H1 (cell line): ENCODE measurements around the gene DOCK11. TPM values are rescaled to one million over a fixed set of nuclear protein-coding genes. Genes with fewer than 3 reads are reported as not detected.

Source experiments
- CTCF ChIA-PET: fragments of 300-600 bp; sonication (Branson Sonifier 250); formaldehyde crosslinking; loops from one replicate; lab custom pipeline; 2021; ENCODE audit not compliant: partially characterized antibody; lab: Charles Lee
- POLR2A ChIA-PET: fragments of 300-600 bp; sonication (Branson Sonifier 250); formaldehyde crosslinking; loops from one replicate; lab custom pipeline; 2021; ENCODE audit warnings: inconsistent platforms; ENCODE audit not compliant: partially characterized antibody; lab: Charles Lee
- DNase-seq, 2 experiments: peaks; one replicate each; pipeline versions ENCODE4 v3.0.0 to v3.0.0-alpha.2; 2010 to 2022; ENCODE audit warnings: low spot score in 2 of 2, low read depth in 1 of 2, mixed read lengths in 1 of 2
- FAIRE-seq: peaks from 2 replicates; lab custom pipeline; 2011; peaks lifted over from hg19 to GRCh38; lab: Jason Lieb, UNC
- H2AFZ ChIP-seq: 2 replicates; pipeline ENCODE4 v1.8.1; 2012; ENCODE audit warnings: low read length, inconsistent platforms
- H2AK5ac ChIP-seq: 2 replicates; pipeline ENCODE4 v1.6.1; 2013; ENCODE audit warnings: low read depth, low read length
- H2BK120ac ChIP-seq: replicated peaks from 2 replicates; pipeline ENCODE3; 2013; ENCODE audit warnings: low read depth, low read length, inconsistent platforms
- H2BK12ac ChIP-seq: 2 replicates; pipeline ENCODE4 v1.6.1; 2013; ENCODE audit warnings: low read depth, low read length
- H2BK15ac ChIP-seq: 2 replicates; pipeline ENCODE4 v1.6.1; 2013; ENCODE audit warnings: low read length
- H2BK20ac ChIP-seq: 2 replicates; pipeline ENCODE4 v1.6.1; 2013; ENCODE audit warnings: low read length
- H2BK5ac ChIP-seq: 2 replicates; pipeline ENCODE4 v1.6.1; 2013; ENCODE audit warnings: low read depth, low read length
- H3K14ac ChIP-seq: 2 replicates; pipeline ENCODE4 v1.6.1; 2013; ENCODE audit warnings: inconsistent platforms; ENCODE audit not compliant: insufficient read length
- H3K18ac ChIP-seq: 2 replicates; pipeline ENCODE4 v1.6.1; 2013; ENCODE audit warnings: low read length; ENCODE audit errors: extremely low read depth
- H3K23ac ChIP-seq: 2 replicates; pipeline ENCODE4 v1.6.1; 2013; ENCODE audit warnings: inconsistent platforms; ENCODE audit not compliant: insufficient read length
- H3K23me2 ChIP-seq: 2 replicates; pipeline ENCODE4 v1.6.1; 2013; ENCODE audit warnings: low read depth, low read length
- H3K27ac ChIP-seq: 2 replicates; pipeline ENCODE4 v1.6.1; 2011; ENCODE audit warnings: low read depth, low read length, inconsistent platforms
- H3K27me3 ChIP-seq, 4 experiments: replicated peaks in 1 of 4; 1 replicate in 1 of 4; 2 replicates in 3 of 4; pipeline versions ENCODE4 v1.6.1 to v1.8.1; 2011 to 2013; ENCODE audit warnings: low read length in 3 of 4, mild to moderate bottlenecking in 3 of 4, inconsistent platforms in 2 of 4, mixed read lengths in 2 of 4, moderate library complexity in 1 of 4; ENCODE audit not compliant: control insufficient read depth in 3 of 4, insufficient read depth in 3 of 4; ENCODE audit errors: extremely low read depth in 1 of 4
- H3K36me3 ChIP-seq, 4 experiments: 2 replicates each; pipeline versions ENCODE4 v1.6.1 to v1.8.1; 2011 to 2013; ENCODE audit warnings: mild to moderate bottlenecking in 4 of 4, low read length in 3 of 4, moderate library complexity in 2 of 4, control low read depth in 1 of 4, inconsistent platforms in 1 of 4; ENCODE audit not compliant: insufficient read depth in 4 of 4, control insufficient read depth in 2 of 4
- H3K4ac ChIP-seq: replicated peaks from 2 replicates; pipeline ENCODE3; 2013; ENCODE audit warnings: low read length, low read depth, mixed read lengths, inconsistent platforms; ENCODE audit not compliant: insufficient read length
- H3K4me1 ChIP-seq, 4 experiments: replicated peaks in 1 of 4; 1 replicate in 1 of 4; 2 replicates in 3 of 4; pipeline versions ENCODE4 v1.6.1 to v1.8.1; 2011 to 2013; ENCODE audit warnings: low read length in 3 of 4, inconsistent platforms in 2 of 4, mixed read lengths in 1 of 4; ENCODE audit not compliant: insufficient read depth in 4 of 4, control insufficient read depth in 3 of 4
- H3K4me2 ChIP-seq, 2 experiments: 2 replicates each; pipeline versions ENCODE4 v1.6.1 to v1.8.1; 2011 to 2013; ENCODE audit warnings: low read depth in 2 of 2, low read length in 2 of 2, control low read depth in 1 of 2, inconsistent platforms in 1 of 2, mild to moderate bottlenecking in 1 of 2; ENCODE audit not compliant: insufficient read depth in 1 of 2
- H3K4me3 ChIP-seq, 4 experiments: fragments of 200-600, 300-600 bp in 1 of 4; sonication (generic), shearing (Covaris generic), sonication (Bioruptor Twin) in 1 of 4; 2 replicates each; pipeline versions ENCODE4 v1.5.1 to v1.8.1; 2011 to 2016; ENCODE audit warnings: low read length in 4 of 4, low read depth in 3 of 4, control low read depth in 2 of 4, inconsistent platforms in 2 of 4, mild to moderate bottlenecking in 2 of 4, mixed read lengths in 1 of 4, moderate library complexity in 1 of 4; ENCODE audit not compliant: insufficient read depth in 2 of 4; ENCODE audit errors: extremely low read depth in 1 of 4
- H3K56ac ChIP-seq: replicated peaks from 2 replicates; pipeline ENCODE3; 2013; ENCODE audit warnings: low read depth, mild to moderate bottlenecking, mixed read lengths, low read length, inconsistent platforms; ENCODE audit not compliant: insufficient read length
- H3K79me1 ChIP-seq: 2 replicates; pipeline ENCODE4 v1.6.1; 2013; ENCODE audit warnings: low read depth, low read length, control low read depth
- H3K79me2 ChIP-seq, 2 experiments: 2 replicates each; pipeline versions ENCODE4 v1.6.1 to v1.8.1; 2012 to 2013; ENCODE audit warnings: low read length in 2 of 2, mild to moderate bottlenecking in 2 of 2, inconsistent platforms in 1 of 2; ENCODE audit not compliant: insufficient read depth in 2 of 2, control insufficient read depth in 1 of 2
- H3K9ac ChIP-seq, 4 experiments: replicated peaks in 1 of 4; 1 replicate in 1 of 4; 2 replicates in 3 of 4; pipeline versions ENCODE4 v1.6.1 to v1.8.1; 2011 to 2013; ENCODE audit warnings: low read depth in 3 of 4, low read length in 3 of 4, control low read depth in 2 of 4, mild to moderate bottlenecking in 2 of 4, moderate library complexity in 2 of 4, inconsistent platforms in 1 of 4; ENCODE audit errors: extremely low read depth in 1 of 4
- H3K9me3 ChIP-seq, 2 experiments: 2 replicates each; pipeline versions ENCODE4 v1.6.1 to v1.8.1; 2012 to 2013; ENCODE audit warnings: mild to moderate bottlenecking in 2 of 2, moderate library complexity in 2 of 2, control low read depth in 1 of 2, inconsistent platforms in 1 of 2, low read depth in 1 of 2, low read length in 1 of 2, mixed read lengths in 1 of 2; ENCODE audit not compliant: insufficient read depth in 2 of 2
- H4K20me1 ChIP-seq, 2 experiments: replicated peaks in 1 of 2; 2 replicates each; pipeline versions ENCODE3 to v1.8.1; 2011 to 2013; ENCODE audit warnings: inconsistent platforms in 2 of 2, low read length in 2 of 2, mild to moderate bottlenecking in 1 of 2; ENCODE audit not compliant: insufficient read depth in 2 of 2, control insufficient read depth in 1 of 2
- H4K5ac ChIP-seq: 2 replicates; pipeline ENCODE4 v1.6.1; 2013; ENCODE audit warnings: low read length, low read depth, mixed read lengths, inconsistent platforms; ENCODE audit not compliant: insufficient read length
- H4K8ac ChIP-seq: 2 replicates; pipeline ENCODE4 v1.8.0; 2013; ENCODE audit warnings: mild to moderate bottlenecking, moderate library complexity, low read length, inconsistent platforms; ENCODE audit not compliant: insufficient read depth; ENCODE audit errors: extremely low read depth
- H4K91ac ChIP-seq: replicated peaks from 2 replicates; pipeline ENCODE3; 2013; ENCODE audit warnings: low read length, mixed read lengths, inconsistent platforms; ENCODE audit not compliant: insufficient read length
- RAD21 ChIP-seq, 2 experiments: IDR thresholded peaks in 1 of 2; conservative IDR thresholded peaks in 1 of 2; 2 replicates each; pipeline ENCODE4 v1.6.1; 2011; ENCODE audit warnings: low read depth in 2 of 2, low read length in 2 of 2, improper control_type of control experiment in 1 of 2, inconsistent platforms in 1 of 2, mild to moderate bottlenecking in 1 of 2, moderate library complexity in 1 of 2
- SIN3A ChIP-seq, 2 experiments: IDR thresholded peaks in 1 of 2; conservative IDR thresholded peaks in 1 of 2; 2 replicates each; pipeline ENCODE4 v1.6.1; 2011 to 2012; ENCODE audit warnings: low read length in 2 of 2, improper control_type of control experiment in 1 of 2, low read depth in 1 of 2, mild to moderate bottlenecking in 1 of 2
- TAF1 ChIP-seq: IDR thresholded peaks from 2 replicates; pipeline ENCODE4 v1.6.1; 2011; ENCODE audit warnings: mild to moderate bottlenecking, low read depth, low read length
- WGBS, 2 experiments: shearing (Covaris generic) in 1 of 2; methylation state at CpG; one replicate each; pipeline versions ENCODE4 v1.1.6 to v1.1.7; 2013 to 2015; ENCODE audit warnings: low lambda C conversion rate in 2 of 2, mixed read lengths in 2 of 2, inconsistent platforms in 1 of 2, low coverage in 1 of 2, missing lambda C conversion rate in 1 of 2; ENCODE audit not compliant: insufficient replicate concordance in 2 of 2, insufficient coverage in 1 of 2, insufficient read length in 1 of 2; ENCODE audit errors: extremely low coverage in 1 of 2, missing lambda C conversion rate in 1 of 2; 5-methylcytosine and 5-hydroxymethylcytosine counted together
- polyA plus RNA-seq, 7 experiments: library from polyadenylated mRNA; depleted of rRNA in 3 of 7; stranded (reverse) in 5 of 7; unstranded in 2 of 7; fragments of >200 nt in 5 of 7; fragments of 200-250 nt in 2 of 7; gene quantifications; 1 replicate in 5 of 7; 2 replicates in 1 of 7; 4 replicates in 1 of 7; pipeline versions ENCODE4 v1.2.1 to v1.2.3, GENCODE V29; 2011 to 2013; ENCODE audit warnings: missing spikeins in 2 of 7, mixed read lengths in 2 of 7
- total RNA-seq: library from RNA; stranded (reverse); fragmentation: NEBNext Ultra II Directional; extraction: Animal tissue kit (Norgen Biotek cat#: 25700); gene quantifications from 2 replicates; pipeline ENCODE4 v1.2.1, GENCODE V29; 2021
- TF ChIP-seq, protein P1 (sequence below), 3 experiments: IDR thresholded peaks; 1 replicate in 2 of 3; 2 replicates in 1 of 3; pipeline versions ENCODE4 v1.5.1 to v1.6.1; 2011; ENCODE audit warnings: low read length in 3 of 3, mild to moderate bottlenecking in 3 of 3, inconsistent platforms in 2 of 3, low read depth in 1 of 3, moderate library complexity in 1 of 3; ENCODE audit not compliant: insufficient read depth in 1 of 3; ENCODE audit errors: control extremely low read depth in 1 of 3

The DOCK11 gene
- total and polyA plus RNA-seq, 2 of the 8 experiments (the other 6 are each of a cell fraction or from before 2014, with no cell fraction given): 4.9 to 12.0 TPM

DNA sequence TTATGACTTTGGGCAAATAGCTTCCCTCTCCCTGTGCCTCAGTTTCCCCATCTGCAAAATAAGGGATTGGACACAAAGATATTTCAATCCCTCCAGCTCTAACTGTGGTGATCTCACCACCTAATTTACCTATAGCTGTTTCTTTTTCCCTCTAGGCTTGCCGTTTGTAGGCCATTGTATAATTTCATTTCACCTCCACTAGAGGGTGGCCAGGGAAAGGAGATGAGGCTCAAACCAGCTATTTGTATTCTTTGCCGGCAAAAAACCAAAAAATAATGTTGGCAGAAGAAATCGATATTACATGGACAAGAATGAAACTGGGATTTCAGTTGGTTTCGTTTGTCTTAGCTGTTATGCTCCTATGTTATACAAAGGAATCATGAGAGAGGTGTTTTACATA lies 36.1 kb upstream of the DOCK11 start:
- H4K91ac ChIP-seq: no peak overlapping the region
- no peak overlapping the region for H4K5ac ChIP-seq
- H3K23ac ChIP-seq: no peak overlapping the region
- H3K4me3 ChIP-seq: no peak overlapping the region
- no peak overlapping the region for H2BK12ac ChIP-seq
- H3K18ac ChIP-seq: no peak overlapping the region
- no peak overlapping the region for H3K27ac ChIP-seq
- H2AFZ ChIP-seq: no peak overlapping the region
- no peaks in the 10 kb centered on the region for H3K9me3 ChIP-seq
- H3K79me1 ChIP-seq: no peaks in the 10 kb centered on the region
- TF ChIP-seq SIN3A (conservative IDR thresholded peaks at IDR 0.05 in 1 of 2, IDR thresholded peaks at IDR 0.05 in 1 of 2; ENCODE audit: low read depth in 1 of 2, low read length in 2 of 2): no peak
- TF ChIP-seq, protein P1, sequence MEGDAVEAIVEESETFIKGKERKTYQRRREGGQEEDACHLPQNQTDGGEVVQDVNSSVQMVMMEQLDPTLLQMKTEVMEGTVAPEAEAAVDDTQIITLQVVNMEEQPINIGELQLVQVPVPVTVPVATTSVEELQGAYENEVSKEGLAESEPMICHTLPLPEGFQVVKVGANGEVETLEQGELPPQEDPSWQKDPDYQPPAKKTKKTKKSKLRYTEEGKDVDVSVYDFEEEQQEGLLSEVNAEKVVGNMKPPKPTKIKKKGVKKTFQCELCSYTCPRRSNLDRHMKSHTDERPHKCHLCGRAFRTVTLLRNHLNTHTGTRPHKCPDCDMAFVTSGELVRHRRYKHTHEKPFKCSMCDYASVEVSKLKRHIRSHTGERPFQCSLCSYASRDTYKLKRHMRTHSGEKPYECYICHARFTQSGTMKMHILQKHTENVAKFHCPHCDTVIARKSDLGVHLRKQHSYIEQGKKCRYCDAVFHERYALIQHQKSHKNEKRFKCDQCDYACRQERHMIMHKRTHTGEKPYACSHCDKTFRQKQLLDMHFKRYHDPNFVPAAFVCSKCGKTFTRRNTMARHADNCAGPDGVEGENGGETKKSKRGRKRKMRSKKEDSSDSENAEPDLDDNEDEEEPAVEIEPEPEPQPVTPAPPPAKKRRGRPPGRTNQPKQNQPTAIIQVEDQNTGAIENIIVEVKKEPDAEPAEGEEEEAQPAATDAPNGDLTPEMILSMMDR (IDR thresholded peaks at IDR 0.05; ENCODE audit: control extremely low read depth in 1 of 3, insufficient read depth in 1 of 3, low read depth in 1 of 3, low read length in 3 of 3): peak in 2 of 3 experiments; percentile 47 to 58; a peak in 3 of 4 replicates
- no peak for TF ChIP-seq TAF1
- TF ChIP-seq RAD21 (IDR thresholded peaks at IDR 0.05 in 1 of 2, conservative IDR thresholded peaks at IDR 0.05 in 1 of 2; ENCODE audit: low read depth in 2 of 2, low read length in 2 of 2): peak; percentile 74 to 77
- H2BK5ac ChIP-seq: no peak overlapping the region
- no peak overlapping the region for H4K8ac ChIP-seq
- H3K9ac ChIP-seq: no peak overlapping the region
- H3K36me3 ChIP-seq: no peaks in the 10 kb centered on the region
- no peak overlapping the region for H2BK20ac ChIP-seq
- H3K23me2 ChIP-seq: no peaks in the 10 kb centered on the region
- H3K79me2 ChIP-seq: no peaks in the 10 kb centered on the region
- no peak overlapping the region for H3K4ac ChIP-seq
- no peak for DNase-seq
- H3K56ac ChIP-seq: no peak overlapping the region
- H2BK120ac ChIP-seq: no peak overlapping the region
- no peaks in the 10 kb centered on the region for H3K27me3 ChIP-seq
- POLR2A ChIA-PET: interaction anchor here (0.6 kb wide), 1 partner anchor 146 kb away, joined by 3 read pairs; no protein-coding TSS in a partner anchor
- H3K14ac ChIP-seq: no peak overlapping the region
- 60% methylated on average over 4 of the region's 4 CpGs; no CpG with 5 or more reads in 1 of the 2 experiments for WGBS, 2 experiments
- no peak for FAIRE-seq
- H2AK5ac ChIP-seq: no peak overlapping the region
- CTCF ChIA-PET: interaction anchor here (0.5 to 5.8 kb wide), 13 partner anchors 8 to 325 kb away, joined by 3 to 48 read pairs (median 3); no protein-coding TSS in a partner anchor
- no peaks in the 10 kb centered on the region for H3K4me1 ChIP-seq
- H3K4me2 ChIP-seq: no peak overlapping the region
- no peaks in the 10 kb centered on the region for H4K20me1 ChIP-seq
- H2BK15ac ChIP-seq: no peak overlapping the region
